Measurements from ENCODE around the gene TENT5C.

TENT5C gene

DNA sequence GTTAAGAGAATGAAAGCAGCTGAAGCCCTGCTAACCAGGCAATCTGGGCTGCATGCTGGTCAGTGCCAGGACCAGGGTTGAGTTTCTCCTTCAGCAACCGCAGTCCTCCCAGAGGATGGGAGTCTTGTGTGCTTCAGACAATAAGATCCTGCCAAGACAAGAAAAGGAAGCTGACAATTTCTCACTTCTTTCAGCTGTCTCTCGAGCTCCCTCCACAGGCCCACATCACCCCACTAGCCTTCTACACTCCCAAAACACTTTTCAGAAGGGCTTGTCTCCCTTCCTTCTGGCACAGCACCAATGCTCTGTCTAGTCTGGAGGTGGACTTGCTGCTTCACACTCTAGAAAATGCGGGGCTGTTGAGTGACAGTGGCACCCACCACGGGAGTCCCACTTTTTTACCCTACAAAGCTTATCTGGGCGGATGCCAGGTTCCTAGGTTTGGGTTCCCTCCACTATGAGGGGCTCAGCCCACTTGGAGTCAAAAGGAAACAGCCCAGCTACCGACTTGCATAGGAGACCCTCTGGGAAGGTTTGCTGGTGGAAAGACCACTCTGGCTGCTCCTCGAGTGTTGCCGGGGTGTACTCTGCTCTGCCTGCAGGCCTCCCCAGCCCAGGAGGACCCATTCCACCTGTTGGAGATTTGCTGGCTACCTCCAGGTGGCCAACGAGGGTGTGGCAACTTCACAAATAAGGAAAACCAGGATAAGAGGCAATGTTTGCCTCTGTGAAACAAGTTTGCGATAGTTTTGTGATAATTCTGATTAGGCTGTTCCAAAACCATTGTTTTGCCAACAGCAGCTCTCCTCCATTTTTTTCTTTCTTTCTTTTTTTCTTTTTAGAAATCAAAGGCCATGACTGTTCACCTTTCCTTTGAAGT is 68.9 kb downstream of the TENT5C start:
- DNase-seq, result no peak

DNA sequence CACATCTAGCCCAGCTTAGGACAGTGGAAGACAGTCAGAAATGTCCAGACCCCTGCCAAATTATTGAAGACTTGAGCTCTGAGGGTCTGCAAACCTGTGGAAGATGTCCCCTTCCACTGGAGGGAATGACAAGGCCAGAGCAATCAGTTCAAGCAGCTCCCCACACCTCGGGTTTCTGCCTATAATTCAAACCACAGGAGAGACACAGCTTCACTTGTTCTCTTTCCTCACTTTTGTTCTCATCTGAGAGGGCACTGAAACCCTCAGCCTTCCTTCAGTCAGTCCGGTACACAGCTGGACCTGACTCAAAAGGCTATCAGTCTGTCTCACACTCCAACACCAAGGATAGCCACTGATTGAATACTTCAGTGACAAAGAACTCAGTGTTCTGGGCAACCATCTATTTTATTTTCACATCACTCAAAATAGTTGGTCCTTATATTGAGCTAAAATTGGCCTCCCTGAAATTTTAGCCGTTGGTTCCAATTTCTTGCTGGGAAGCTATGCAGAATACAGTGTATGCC is 70.1 kb downstream of the TENT5C start:
- no peak for DNase-seq

DNA sequence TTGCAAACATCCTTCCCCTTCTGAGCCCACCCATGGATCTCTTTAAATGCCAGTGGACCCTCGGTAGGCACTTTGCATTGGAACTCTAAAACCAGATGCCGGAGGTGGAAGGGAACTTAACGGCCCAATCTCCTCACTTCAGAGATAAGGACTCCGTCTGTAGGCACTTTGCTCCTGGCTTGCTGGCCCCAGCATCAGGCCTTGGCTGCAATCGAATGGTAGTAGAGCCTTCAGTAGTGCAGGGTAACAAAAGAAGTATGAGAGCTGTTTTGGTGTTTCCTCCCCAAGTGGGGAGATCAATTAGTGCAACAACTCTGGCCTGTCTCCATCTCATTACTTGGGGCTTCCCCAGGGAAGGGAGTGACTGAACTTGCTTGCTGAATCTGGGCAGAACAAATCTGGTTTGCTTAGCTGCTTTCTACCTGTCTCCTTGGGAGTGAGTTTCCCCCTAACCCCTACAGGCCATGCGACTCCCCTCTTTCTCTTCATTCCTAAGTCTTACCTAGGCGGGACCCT is 70.8 kb downstream of the TENT5C start:
- DNase-seq, result no peak

Data from amygdala (tissue), 56 donors.